ENCODE measurements around the gene C1QL3. TPM values are rescaled to one million over a fixed set of nuclear protein-coding genes. Genes with fewer than 3 reads are reported as not detected.
A peak's percentile ranks its signal among the peaks of the same experiment; 100 is the strongest.

The C1QL3 gene
- total and polyA plus RNA-seq, 7 experiments from 2014 or later = 0.58 TPM; not detected in 6

- H3K36me3 Mint-ChIP-seq = peaks cover 0 to 6% (median 2%) of the 10 kb centered on the region in 5 donors
- ATAC-seq = peak; percentile 38
- intact Hi-C loops (cut with micrococcal nuclease) = loop anchor here in 1 of 2 donors (2.0 to 10.0 kb wide), 2 partner anchors 84 to 406 kb away; partner anchors contain the start of gene PTER
Observed at GRCh38 chr10:16520900-16521299, 779 bp downstream of the C1QL3 start.

DNA sequence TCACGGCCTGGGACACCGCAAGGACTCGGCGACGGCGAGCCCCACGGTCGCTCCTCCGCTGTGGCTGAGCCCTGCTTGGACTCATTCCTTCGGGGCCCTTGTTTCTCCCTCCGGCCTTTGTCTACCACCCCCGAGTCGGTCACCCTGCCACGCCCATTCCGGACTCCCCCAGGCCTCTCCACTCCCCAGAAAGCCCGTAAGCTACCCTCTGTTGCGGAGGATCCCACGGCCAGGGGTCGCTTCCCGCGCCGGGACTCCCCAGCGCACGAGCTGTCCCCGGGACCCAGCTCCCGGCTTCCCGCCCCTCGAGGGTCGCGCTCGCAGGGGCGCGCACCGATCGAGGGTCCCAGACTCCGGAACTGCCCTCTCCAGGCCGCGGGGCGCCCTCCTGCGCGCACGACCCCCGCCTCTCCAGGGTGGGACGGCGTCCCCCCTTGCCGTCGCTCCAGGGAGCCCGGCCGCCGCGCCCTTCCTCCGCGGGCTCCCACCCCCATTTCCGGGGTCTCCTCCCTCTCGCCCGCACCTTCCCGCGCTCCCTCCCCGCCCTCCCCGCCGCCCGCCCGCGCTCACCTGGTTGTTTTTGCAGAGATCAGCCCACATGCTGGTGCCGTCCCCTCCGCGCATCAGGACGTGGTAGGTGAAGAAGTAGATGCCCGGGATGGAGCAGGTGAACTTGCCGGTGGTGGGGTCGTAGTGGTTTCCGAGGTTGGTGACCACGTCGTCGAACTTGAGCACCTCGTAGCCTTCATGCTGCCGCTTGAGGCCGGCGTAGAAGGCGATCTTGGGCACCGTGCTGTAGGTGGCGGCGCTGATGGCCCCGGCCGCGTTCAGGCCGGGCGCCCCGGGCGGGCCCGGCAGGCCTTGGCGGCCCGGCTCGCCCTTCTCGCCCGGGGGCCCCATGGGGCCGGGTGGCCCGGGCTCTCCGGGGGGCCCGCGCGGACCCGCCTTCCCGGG, 1.5 kb downstream of the C1QL3 start:
- peaks cover 0 to 5% of the 10 kb centered on the region in 2 donors for H3K4me1 ChIP-seq (ENCODE audit: control insufficient read depth in 2 of 2, insufficient read depth in 2 of 2, low read length in 2 of 2)
- no peak overlapping the region for H3K4me3 ChIP-seq (ENCODE audit: low read length)
- peaks cover 3 to 11% of the 10 kb centered on the region in 2 donors for H3K27me3 ChIP-seq (ENCODE audit: control insufficient read depth in 2 of 2, insufficient read depth in 2 of 2, low read length in 2 of 2)
- ChIA-PET POLR2A (no interaction called here), CTCF (no interaction called here)
- no peak overlapping the region for H3K27ac ChIP-seq (ENCODE audit: low read depth, low read length)
- Mint-ChIP-seq H3K36me3 (peaks cover 0 to 6% (median 2%) of the 10 kb centered on the region in 5 donors), H3K9me3 (peaks cover 0 to 2% (median 0%) of the 10 kb centered on the region in 11 donors), H3K27me3 (peaks cover 39 to 53% (median 45%) of the 10 kb centered on the region in 5 donors), H3K4me1 (peaks cover 0 to 21% (median 13%) of the 10 kb centered on the region in 7 donors), H3K27ac (peak overlapping the region in 2 of 9 donors; percentile 21 to 81), H3K4me3 (peak overlapping the region; percentile 74 to 94 (median 81))
- ATAC-seq (peak; percentile 30), DNase-seq (peak in 1 of 9 donors; percentile 2)
- intact Hi-C loops (cut with micrococcal nuclease) = loop anchor here (2.0 to 10.0 kb wide), 3 partner anchors 83 to 405 kb away; partner anchors contain the start of gene PTER (in 1 of the 2)
- H3K9me3 ChIP-seq (ENCODE audit: control insufficient read depth in 2 of 3, low read length in 3 of 3) = no peaks in the 10 kb centered on the region
- H3K36me3 ChIP-seq (ENCODE audit: control insufficient read depth in 2 of 3, insufficient read depth in 3 of 3, low read length in 3 of 3) = no peaks in the 10 kb centered on the region

More at GRCh38 chr10:16520900-16521299, 779 bp downstream of the C1QL3 start:
- ChIA-PET POLR2A (no interaction called here), CTCF (no interaction called here)
- peak in 2 of 9 donors; percentile 12 to 46 for DNase-seq
- no peak overlapping the region for H3K27ac Mint-ChIP-seq
- H3K4me1 Mint-ChIP-seq = peaks cover 0 to 21% (median 13%) of the 10 kb centered on the region in 7 donors
- peaks cover 3 to 11% of the 10 kb centered on the region in 2 donors for H3K27me3 ChIP-seq (ENCODE audit: control insufficient read depth in 2 of 2, insufficient read depth in 2 of 2, low read length in 2 of 2)
- no peaks in the 10 kb centered on the region for H3K9me3 ChIP-seq (ENCODE audit: control insufficient read depth in 2 of 3, low read length in 3 of 3)
- H3K36me3 ChIP-seq (ENCODE audit: control insufficient read depth in 2 of 3, insufficient read depth in 3 of 3, low read length in 3 of 3) = no peaks in the 10 kb centered on the region
- peaks cover 0 to 4% (median 0%) of the 10 kb centered on the region in 11 donors for H3K9me3 Mint-ChIP-seq
- peaks cover 39 to 56% (median 50%) of the 10 kb centered on the region in 5 donors for H3K27me3 Mint-ChIP-seq
- H3K4me3 ChIP-seq (ENCODE audit: low read length) = peak overlapping the region; percentile 20
- H3K4me1 ChIP-seq (ENCODE audit: control insufficient read depth in 2 of 2, insufficient read depth in 2 of 2, low read length in 2 of 2) = peaks cover 0 to 5% of the 10 kb centered on the region in 2 donors
- H3K27ac ChIP-seq (ENCODE audit: low read depth, low read length) = no peak overlapping the region
- H3K4me3 Mint-ChIP-seq = peak overlapping the region in 7 of 10 donors; percentile 38 to 94 (median 62)

DNA sequence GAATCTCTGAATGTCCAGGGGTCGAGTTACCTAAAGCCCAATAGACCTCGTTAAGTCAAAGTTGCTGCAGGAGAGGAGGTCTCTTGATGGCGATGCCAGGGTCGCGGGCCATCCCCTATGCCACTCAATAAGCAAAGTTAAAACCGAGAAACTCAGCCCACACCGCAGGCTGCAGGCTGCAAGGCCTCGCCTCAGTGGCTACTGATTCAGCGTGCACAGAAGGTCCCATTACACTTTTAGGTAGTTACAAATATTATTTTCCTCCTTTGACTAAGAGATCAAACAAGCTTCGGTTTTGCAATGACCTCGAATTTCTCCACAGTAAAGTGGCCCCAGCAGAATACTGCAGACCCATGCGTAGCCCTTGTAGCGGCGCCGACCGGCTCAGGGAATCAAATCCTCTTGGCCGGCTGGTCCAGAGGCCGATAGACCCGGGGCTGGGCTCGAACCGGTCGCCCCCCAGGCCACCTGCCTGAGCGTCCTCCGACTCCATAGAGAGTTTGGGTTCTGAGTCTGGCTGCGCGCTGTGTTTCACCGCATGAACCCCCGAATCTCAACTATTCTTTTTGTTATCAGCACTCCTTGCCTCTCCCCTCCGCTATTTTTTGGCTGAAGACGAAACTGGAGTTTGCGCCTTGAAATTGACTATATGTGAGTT, 2.3 kb downstream of the C1QL3 start:
- Histone ChIP-seq H3K36me3 (ENCODE audit: control insufficient read depth in 2 of 3, insufficient read depth in 3 of 3, low read length in 3 of 3) (no peaks in the 10 kb centered on the region), H3K9me3 (ENCODE audit: control insufficient read depth in 2 of 3, low read length in 3 of 3) (no peaks in the 10 kb centered on the region), H3K4me1 (ENCODE audit: control insufficient read depth in 2 of 2, insufficient read depth in 2 of 2, low read length in 2 of 2) (peaks cover 0 to 5% of the 10 kb centered on the region in 2 donors), H3K27me3 (ENCODE audit: control insufficient read depth in 2 of 2, insufficient read depth in 2 of 2, low read length in 2 of 2) (peaks cover 3 to 11% of the 10 kb centered on the region in 2 donors), H3K4me3 (ENCODE audit: low read length) (no peak overlapping the region), H3K27ac (ENCODE audit: low read depth, low read length) (no peak overlapping the region)
- peaks cover 0 to 2% (median 0%) of the 10 kb centered on the region in 11 donors for H3K9me3 Mint-ChIP-seq
- H3K27me3 Mint-ChIP-seq = peaks cover 34 to 51% (median 38%) of the 10 kb centered on the region in 5 donors
- ATAC-seq = no peak
- H3K4me1 Mint-ChIP-seq = peaks cover 0 to 21% (median 13%) of the 10 kb centered on the region in 7 donors
- H3K36me3 Mint-ChIP-seq = peaks cover 0 to 11% (median 2%) of the 10 kb centered on the region in 5 donors
- POLR2A ChIA-PET = no interaction called here
- intact Hi-C loops (cut with micrococcal nuclease) = loop anchor here in 1 of 2 donors (10.0 kb wide), 1 partner anchor 265 kb away; no protein-coding TSS in a partner anchor
- H3K4me3 Mint-ChIP-seq = peak overlapping the region; percentile 59 to 94 (median 80)
- CTCF ChIA-PET = interaction anchor here (0.7 kb wide), 1 partner anchor 213 kb away, joined by 4 read pairs; no protein-coding TSS in a partner anchor
- H3K27ac Mint-ChIP-seq = peak overlapping the region in 2 of 9 donors; percentile 21 to 81
- DNase-seq = no peak

GRCh38 chr10:16518822-16519221, 2.9 kb downstream of the C1QL3 start:
- ChIA-PET POLR2A (no interaction called here), CTCF (interaction anchor here (0.7 kb wide), 1 partner anchor 214 kb away, joined by 4 read pairs; no protein-coding TSS in a partner anchor)
- no peak overlapping the region for H3K27ac ChIP-seq (ENCODE audit: low read depth, low read length)
- DNase-seq = no peak
- no peak overlapping the region for H3K4me3 ChIP-seq (ENCODE audit: low read length)
- peak overlapping the region in 5 of 10 donors; percentile 3 to 94 (median 75) for H3K4me3 Mint-ChIP-seq
- H3K9me3 Mint-ChIP-seq = peaks cover 0 to 2% (median 0%) of the 10 kb centered on the region in 11 donors
- peaks cover 0 to 15% (median 2%) of the 10 kb centered on the region in 5 donors for H3K36me3 Mint-ChIP-seq
- ATAC-seq = no peak
- no peaks in the 10 kb centered on the region for H3K9me3 ChIP-seq (ENCODE audit: control insufficient read depth in 2 of 3, low read length in 3 of 3)
- peaks cover 3 to 11% of the 10 kb centered on the region in 2 donors for H3K27me3 ChIP-seq (ENCODE audit: control insufficient read depth in 2 of 2, insufficient read depth in 2 of 2, low read length in 2 of 2)
- no peak overlapping the region for H3K27ac Mint-ChIP-seq
- peaks cover 0 to 21% (median 13%) of the 10 kb centered on the region in 7 donors for H3K4me1 Mint-ChIP-seq
- H3K36me3 ChIP-seq (ENCODE audit: control insufficient read depth in 2 of 3, insufficient read depth in 3 of 3, low read length in 3 of 3) = no peaks in the 10 kb centered on the region
- H3K4me1 ChIP-seq (ENCODE audit: control insufficient read depth in 2 of 2, insufficient read depth in 2 of 2, low read length in 2 of 2) = peaks cover 0 to 5% of the 10 kb centered on the region in 2 donors
- intact Hi-C loops (cut with micrococcal nuclease) = loop anchor here in 1 of 2 donors (10.0 kb wide), 1 partner anchor 266 kb away; no protein-coding TSS in a partner anchor
- peaks cover 31 to 46% (median 33%) of the 10 kb centered on the region in 5 donors for H3K27me3 Mint-ChIP-seq

DNA sequence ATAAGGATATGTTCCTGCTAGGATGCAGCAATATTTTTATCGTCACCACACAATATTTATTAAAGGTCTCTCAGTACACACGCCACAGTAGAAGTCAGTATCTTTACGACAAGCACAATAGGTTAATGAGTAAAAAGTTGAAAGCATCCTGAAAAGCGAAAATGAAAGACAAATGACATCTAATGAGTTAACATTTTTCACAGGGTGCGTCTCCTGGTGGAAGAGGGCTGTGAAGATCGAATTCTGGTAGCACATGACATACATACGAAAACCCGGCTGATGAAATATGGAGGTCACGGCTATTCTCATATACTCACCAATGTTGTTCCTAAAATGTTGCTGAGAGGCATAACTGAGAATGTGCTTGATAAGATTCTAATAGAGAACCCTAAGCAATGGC, 10.8 kb downstream of the C1QL3 start:
- intact Hi-C loops (cut with micrococcal nuclease) = loop anchor here in 1 of 2 donors (10.0 kb wide), 1 partner anchor 274 kb away; no protein-coding TSS in a partner anchor
- H3K4me3 Mint-ChIP-seq = no peak overlapping the region
- DNase-seq = no peak
- H3K9me3 ChIP-seq (ENCODE audit: control insufficient read depth in 2 of 3, low read length in 3 of 3) = no peaks in the 10 kb centered on the region
- no peaks in the 10 kb centered on the region for H3K9me3 Mint-ChIP-seq
- H3K27me3 ChIP-seq (ENCODE audit: control insufficient read depth in 2 of 2, insufficient read depth in 2 of 2, low read length in 2 of 2) = no peaks in the 10 kb centered on the region
- ChIA-PET CTCF (no interaction called here), POLR2A (no interaction called here)
- ATAC-seq = no peak
- H3K4me1 ChIP-seq (ENCODE audit: control insufficient read depth in 2 of 2, insufficient read depth in 2 of 2, low read length in 2 of 2) = no peaks in the 10 kb centered on the region
- H3K4me3 ChIP-seq (ENCODE audit: low read length) = no peak overlapping the region
- no peak overlapping the region for H3K27ac ChIP-seq (ENCODE audit: low read depth, low read length)
- no peaks in the 10 kb centered on the region for H3K4me1 Mint-ChIP-seq
- peaks cover 0 to 49% (median 14%) of the 10 kb centered on the region in 5 donors for H3K36me3 Mint-ChIP-seq
- H3K36me3 ChIP-seq (ENCODE audit: control insufficient read depth in 2 of 3, insufficient read depth in 3 of 3, low read length in 3 of 3) = peaks cover 0 to 17% (median 0%) of the 10 kb centered on the region in 3 experiments
- no peak overlapping the region for H3K27ac Mint-ChIP-seq
- H3K27me3 Mint-ChIP-seq = no peaks in the 10 kb centered on the region

GRCh38 chr10:16509996-16510395, 11.7 kb downstream of the C1QL3 start:
- H3K9me3 Mint-ChIP-seq = no peaks in the 10 kb centered on the region
- H3K4me1 Mint-ChIP-seq = no peaks in the 10 kb centered on the region
- intact Hi-C loops (cut with micrococcal nuclease) = loop anchor here in 1 of 2 donors (10.0 kb wide), 1 partner anchor 275 kb away; no protein-coding TSS in a partner anchor
- no peak overlapping the region for H3K27ac Mint-ChIP-seq
- H3K27me3 Mint-ChIP-seq = no peaks in the 10 kb centered on the region
- no peak overlapping the region for H3K4me3 ChIP-seq (ENCODE audit: low read length)
- DNase-seq (no peak), ATAC-seq (no peak)
- H3K36me3 Mint-ChIP-seq = peaks cover 0 to 49% (median 14%) of the 10 kb centered on the region in 5 donors
- H3K4me3 Mint-ChIP-seq = no peak overlapping the region
- H3K9me3 ChIP-seq (ENCODE audit: control insufficient read depth in 2 of 3, low read length in 3 of 3) = no peaks in the 10 kb centered on the region
- CTCF ChIA-PET = no interaction called here
- peaks cover 0 to 25% (median 0%) of the 10 kb centered on the region in 3 experiments for H3K36me3 ChIP-seq (ENCODE audit: control insufficient read depth in 2 of 3, insufficient read depth in 3 of 3, low read length in 3 of 3)
- no peaks in the 10 kb centered on the region for H3K27me3 ChIP-seq (ENCODE audit: control insufficient read depth in 2 of 2, insufficient read depth in 2 of 2, low read length in 2 of 2)
- H3K27ac ChIP-seq (ENCODE audit: low read depth, low read length) = no peak overlapping the region
- no peaks in the 10 kb centered on the region for H3K4me1 ChIP-seq (ENCODE audit: control insufficient read depth in 2 of 2, insufficient read depth in 2 of 2, low read length in 2 of 2)
- POLR2A ChIA-PET = no interaction called here

All from naive thymus-derived CD4-positive, alpha-beta T cell (primary cell).